Ascending aorta (tissue), 2 donors: Measurements from ENCODE around the gene CRYBG3. TPM values are rescaled to one million over a fixed set of nuclear protein-coding genes. Genes with fewer than 3 reads are reported as not detected.
A peak's percentile ranks its signal among the peaks of the same experiment; 100 is the strongest.

Source experiments
- DNase-seq, 2 donors: peaks; one replicate each; pipeline ENCODE4 v3.0.0-alpha.2; 2019; ENCODE audit warnings: low spot score in 2 of 2
- H3K27ac ChIP-seq, 2 donors: fragments of 200-600 bp; sonication (generic); one replicate each; pipeline ENCODE4 v1.5.1; 2016 to 2017; ENCODE audit warnings: mild to moderate bottlenecking in 1 of 2
- H3K27me3 ChIP-seq: fragments of 200-600 bp; sonication (generic); one replicate; pipeline ENCODE4 v1.5.1; 2017
- H3K36me3 ChIP-seq, 2 donors: fragments of 200-600 bp; sonication (generic); one replicate each; pipeline ENCODE4 v1.5.1; 2016
- H3K4me1 ChIP-seq, 2 donors: fragments of 200-600 bp; sonication (generic); one replicate each; pipeline ENCODE4 v1.5.1; 2016 to 2017; ENCODE audit warnings: mild to moderate bottlenecking in 1 of 2
- H3K4me3 ChIP-seq, 2 donors: fragments of 200-600 bp; sonication (generic); one replicate each; pipeline ENCODE4 v1.5.1; 2016 to 2017; ENCODE audit warnings: mild to moderate bottlenecking in 1 of 2
- H3K9me3 ChIP-seq, 2 donors: fragments of 200-600 bp; sonication (generic); one replicate each; pipeline ENCODE4 v1.5.1; 2016
- intact Hi-C: fragments of 100-400 bp; cut with DNase I; formaldehyde crosslinking; loops from one replicate; pipeline ENCODE4 v1.15.1; 2023
- total RNA-seq: library from RNA; depleted of rRNA; stranded (reverse); fragments of >200 nt; gene quantifications from one replicate; pipeline ENCODE4 v1.1.0, GENCODE V29; 2016
- TF ChIP-seq, protein P1 (sequence below), 3 experiments: fragments of 200-600 bp in 2 of 3; fragments of 450-650 bp in 1 of 3; sonication (generic) in 2 of 3; IDR thresholded peaks; one replicate each; pipeline ENCODE4 v1.5.1; 2016 to 2019; ENCODE audit warnings: antibody characterized with exemption in 3 of 3, mild to moderate bottlenecking in 1 of 3, moderate library complexity in 1 of 3

The CRYBG3 gene
- total RNA-seq, 1 donor from 2014 or later, result 13.2 TPM

DNA sequence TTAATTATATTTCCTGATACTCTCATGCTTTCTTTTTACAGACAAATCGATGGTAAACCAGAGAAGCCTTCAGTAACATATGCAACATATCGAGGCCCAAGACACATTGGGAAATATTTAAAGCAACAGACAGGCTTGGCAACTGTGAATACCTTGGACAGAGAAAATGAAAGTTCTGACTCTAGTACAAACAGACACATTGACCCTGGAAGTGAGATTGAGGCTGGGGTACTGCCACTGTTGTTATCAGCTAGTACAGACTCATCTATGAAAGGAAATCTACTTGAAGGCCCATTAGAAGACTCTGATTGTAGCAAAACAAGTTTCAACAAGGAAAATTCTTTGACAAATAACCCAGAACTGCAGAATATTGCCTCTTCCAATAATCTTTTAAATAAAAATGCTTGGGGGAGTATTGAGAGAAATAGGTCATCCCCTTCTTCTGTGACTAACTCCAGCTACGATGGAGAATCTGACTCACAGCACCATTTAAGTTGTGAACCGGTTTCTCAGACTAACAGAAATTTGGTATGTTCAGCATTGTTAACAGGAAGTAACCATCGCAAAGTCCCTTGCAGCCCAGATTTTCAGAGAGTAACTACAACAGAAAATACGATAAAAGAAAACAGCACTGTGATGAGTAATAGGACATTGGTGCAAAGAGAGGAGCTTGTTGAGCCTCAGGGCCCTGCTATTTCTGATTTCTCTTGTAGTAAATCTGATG is 50.2 kb downstream of the CRYBG3 start:
- intact Hi-C loops, result no loop called here
- peaks cover 0 to 38% of the 10 kb centered on the region in 2 donors for H3K9me3 ChIP-seq
- H3K4me3 ChIP-seq, result no peak overlapping the region
- no peaks in the 10 kb centered on the region for H3K27me3 ChIP-seq
- H3K27ac ChIP-seq, result peak overlapping the region in 1 of 2 donors; percentile 14
- no peak for DNase-seq
- TF ChIP-seq, protein P1, sequence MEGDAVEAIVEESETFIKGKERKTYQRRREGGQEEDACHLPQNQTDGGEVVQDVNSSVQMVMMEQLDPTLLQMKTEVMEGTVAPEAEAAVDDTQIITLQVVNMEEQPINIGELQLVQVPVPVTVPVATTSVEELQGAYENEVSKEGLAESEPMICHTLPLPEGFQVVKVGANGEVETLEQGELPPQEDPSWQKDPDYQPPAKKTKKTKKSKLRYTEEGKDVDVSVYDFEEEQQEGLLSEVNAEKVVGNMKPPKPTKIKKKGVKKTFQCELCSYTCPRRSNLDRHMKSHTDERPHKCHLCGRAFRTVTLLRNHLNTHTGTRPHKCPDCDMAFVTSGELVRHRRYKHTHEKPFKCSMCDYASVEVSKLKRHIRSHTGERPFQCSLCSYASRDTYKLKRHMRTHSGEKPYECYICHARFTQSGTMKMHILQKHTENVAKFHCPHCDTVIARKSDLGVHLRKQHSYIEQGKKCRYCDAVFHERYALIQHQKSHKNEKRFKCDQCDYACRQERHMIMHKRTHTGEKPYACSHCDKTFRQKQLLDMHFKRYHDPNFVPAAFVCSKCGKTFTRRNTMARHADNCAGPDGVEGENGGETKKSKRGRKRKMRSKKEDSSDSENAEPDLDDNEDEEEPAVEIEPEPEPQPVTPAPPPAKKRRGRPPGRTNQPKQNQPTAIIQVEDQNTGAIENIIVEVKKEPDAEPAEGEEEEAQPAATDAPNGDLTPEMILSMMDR (IDR thresholded peaks at IDR 0.05), result no peak
- peaks cover 6 to 19% of the 10 kb centered on the region in 2 donors for H3K36me3 ChIP-seq
- no peaks in the 10 kb centered on the region for H3K4me1 ChIP-seq

DNA sequence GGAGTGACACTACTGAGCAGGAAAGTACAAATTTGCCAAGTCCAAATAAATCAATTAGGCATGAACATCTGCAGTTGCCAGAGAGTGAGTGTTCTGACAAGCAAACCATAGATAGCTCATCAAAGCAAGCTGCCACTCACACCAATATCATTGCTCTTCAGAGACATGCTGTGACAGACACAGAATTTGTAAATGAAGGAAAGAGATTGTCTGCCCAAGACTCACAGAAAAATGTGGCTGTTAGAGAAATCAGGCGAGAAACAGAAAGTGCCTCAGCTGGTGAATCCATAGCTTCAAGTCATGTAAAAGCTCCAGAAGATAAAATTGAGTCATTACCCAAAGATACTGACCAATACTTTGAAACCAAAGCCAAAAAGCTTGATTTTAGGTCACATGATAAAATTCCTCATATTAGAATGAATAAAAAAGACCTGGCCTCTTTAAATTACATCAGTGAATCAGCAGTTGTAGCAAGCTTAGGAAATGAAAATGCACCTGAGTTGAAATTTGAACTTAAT is 50.8 kb downstream of the CRYBG3 start:
- Histone ChIP-seq H3K36me3 (peaks cover 6 to 19% of the 10 kb centered on the region in 2 donors), H3K27ac (no peak overlapping the region), H3K4me3 (no peak overlapping the region), H3K27me3 (no peaks in the 10 kb centered on the region), H3K4me1 (no peaks in the 10 kb centered on the region), H3K9me3 (peaks cover 0 to 32% of the 10 kb centered on the region in 2 donors)
- no peak for DNase-seq
- TF ChIP-seq, protein P1 (IDR thresholded peaks at IDR 0.05), result no peak
- intact Hi-C loops, result no loop called here

DNA sequence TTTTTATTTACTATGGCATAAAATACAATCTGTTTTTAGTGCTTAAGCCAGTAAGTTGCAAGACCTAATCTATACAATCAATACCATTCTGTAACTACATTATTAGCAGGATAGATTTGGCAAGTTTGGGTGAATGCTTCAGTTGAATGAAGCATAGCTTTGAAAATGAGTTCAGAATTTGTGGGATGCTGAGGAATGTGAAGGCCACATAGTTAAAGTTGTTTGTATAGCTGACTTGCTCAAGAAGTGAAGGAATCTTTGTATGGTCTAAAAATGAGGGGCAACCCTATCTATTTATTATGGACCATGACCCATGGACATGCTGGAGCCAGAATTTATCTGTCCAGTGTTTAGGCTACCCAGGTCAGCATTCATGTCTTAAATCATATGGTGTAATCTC is 58.5 kb downstream of the CRYBG3 start:
- TF ChIP-seq, protein P1 (IDR thresholded peaks at IDR 0.05), result no peak
- DNase-seq, result no peak
- Histone ChIP-seq H3K27me3 (no peaks in the 10 kb centered on the region), H3K4me1 (no peaks in the 10 kb centered on the region), H3K27ac (no peak overlapping the region), H3K36me3 (peaks cover 4 to 22% of the 10 kb centered on the region in 2 donors), H3K9me3 (peaks cover 0 to 4% of the 10 kb centered on the region in 2 donors), H3K4me3 (no peak overlapping the region)
- intact Hi-C loops, result no loop called here

DNA sequence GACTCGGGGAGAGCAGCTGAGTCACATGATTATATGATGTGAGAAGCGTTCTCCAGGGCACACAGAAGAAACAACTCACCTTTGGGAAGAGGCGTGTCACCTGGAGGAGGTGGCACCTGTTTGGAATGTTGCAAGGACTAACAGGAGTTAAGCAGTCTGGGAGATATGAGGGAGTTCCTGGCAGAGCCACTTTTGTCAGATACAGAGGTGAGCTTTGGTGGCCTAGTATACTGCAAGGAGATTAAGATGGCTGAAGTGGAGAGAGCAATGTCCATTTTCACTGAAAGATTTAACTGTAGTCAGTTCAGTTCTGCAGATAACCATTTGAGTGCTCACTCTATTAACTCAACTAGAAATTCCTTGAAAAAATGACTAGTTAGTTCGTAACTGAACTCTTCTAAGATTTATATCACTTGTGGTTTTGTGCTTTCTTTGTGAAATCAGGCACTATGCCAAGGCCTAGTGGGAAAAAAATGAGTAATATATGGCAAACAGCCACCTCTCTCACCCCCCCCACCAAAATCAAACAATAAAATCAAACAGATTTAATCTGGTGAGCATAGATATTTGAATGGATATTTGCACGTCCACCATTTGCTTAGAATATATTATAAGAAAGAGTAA is 61.3 kb downstream of the CRYBG3 start:
- Histone ChIP-seq H3K4me1 (no peaks in the 10 kb centered on the region), H3K9me3 (no peaks in the 10 kb centered on the region), H3K27me3 (no peaks in the 10 kb centered on the region), H3K36me3 (peaks cover 13 to 36% of the 10 kb centered on the region in 2 donors), H3K4me3 (no peak overlapping the region), H3K27ac (no peak overlapping the region)
- intact Hi-C loops, result no loop called here
- TF ChIP-seq, protein P1 (IDR thresholded peaks at IDR 0.05), result no peak
- DNase-seq, result no peak

DNA sequence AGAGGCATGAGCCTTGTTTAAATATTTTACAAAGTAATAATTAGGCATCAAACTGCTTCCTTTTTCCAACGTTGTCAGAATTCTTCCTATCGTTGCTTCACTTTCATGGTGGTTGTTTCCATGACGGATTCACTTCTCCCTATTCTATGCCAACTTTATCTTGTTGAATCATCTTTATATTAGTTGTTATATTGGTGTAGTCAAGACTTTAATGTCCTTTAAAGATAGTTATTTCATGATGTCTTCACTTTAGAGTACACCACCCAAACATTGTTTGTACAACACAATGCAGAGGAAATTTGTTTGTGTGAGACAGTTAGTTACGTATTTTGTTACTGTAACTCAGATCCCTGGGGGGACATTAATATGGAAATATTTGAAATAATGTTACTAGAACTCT is 61.9 kb downstream of the CRYBG3 start:
- peaks cover 18 to 41% of the 10 kb centered on the region in 2 donors for H3K36me3 ChIP-seq
- H3K27ac ChIP-seq, result no peak overlapping the region
- TF ChIP-seq, protein P1 (IDR thresholded peaks at IDR 0.05), result no peak
- H3K4me1 ChIP-seq, result no peaks in the 10 kb centered on the region
- no peaks in the 10 kb centered on the region for H3K9me3 ChIP-seq
- no peak overlapping the region for H3K4me3 ChIP-seq
- DNase-seq, result no peak
- intact Hi-C loops, result no loop called here
- no peaks in the 10 kb centered on the region for H3K27me3 ChIP-seq
